ENCODE data around the gene TNS4. TPM values are rescaled to one million over a fixed set of nuclear protein-coding genes. Genes with fewer than 3 reads are reported as not detected.

TNS4 gene
- total RNA-seq, 1 experiment from 2014 or later: 36.6 TPM

DNA sequence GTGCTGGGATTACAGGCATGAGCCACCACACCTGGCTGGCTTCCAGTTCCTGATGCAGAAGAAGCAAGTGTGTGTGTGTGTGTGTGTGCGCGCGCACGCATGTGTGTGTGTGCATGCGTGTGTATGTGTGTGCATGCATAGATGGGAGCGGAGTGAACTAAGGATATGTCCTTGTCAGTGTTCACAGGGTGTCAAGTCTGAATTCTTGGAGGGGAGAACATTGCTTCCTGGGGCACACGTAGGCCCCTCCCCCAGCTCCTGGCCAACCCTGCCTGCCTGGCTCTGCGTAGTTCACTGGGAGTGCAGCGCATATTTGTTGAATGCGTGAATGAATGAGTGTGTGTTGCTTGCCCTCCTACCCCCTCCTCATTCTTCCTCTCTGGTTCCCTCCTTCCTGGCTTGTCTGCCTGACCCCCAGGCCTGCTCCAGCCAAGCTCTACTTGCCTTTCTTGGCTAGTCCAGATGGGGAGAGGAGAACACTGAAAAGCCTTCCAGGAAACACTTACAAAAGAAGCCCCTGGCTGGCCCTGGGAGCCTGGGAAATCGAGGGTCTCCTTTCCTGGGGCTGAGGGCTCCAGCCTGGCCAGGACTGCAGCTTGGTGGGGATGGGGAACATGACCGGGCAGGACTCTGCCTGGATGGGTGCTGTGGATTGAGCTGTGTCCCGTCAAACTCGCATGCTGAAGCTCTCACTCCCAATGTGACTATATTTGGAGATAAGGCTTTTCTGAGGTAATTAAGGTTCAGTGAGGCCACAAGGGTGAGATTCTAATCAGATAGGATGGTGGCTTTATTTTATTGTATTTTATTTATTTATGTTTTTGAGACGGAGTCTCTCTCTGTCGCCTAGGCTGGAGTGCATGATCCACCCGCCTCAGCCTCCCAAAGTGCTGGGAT is 30.2 kb downstream of the TNS4 start:
- RAD21 ChIA-PET (ENCODE audit: low non-redundant PET in 1 of 2, low total read pairs in 2 of 2, uncharacterized antibody in 2 of 2, unreplicated experiment in 2 of 2): no interaction called here

More for the DNA sequence above, 30.2 kb downstream of the TNS4 start:
- DNase-seq (ENCODE audit: low read depth, low spot score): no peak
- ChIA-PET CTCF (interaction anchor here (1.3 kb wide), 1 partner anchor 22 kb away, joined by 6 read pairs; no protein-coding TSS in a partner anchor), POLR2A (interaction anchor here (1.0 to 1.4 kb wide), 2 partner anchors 62 to 1217 kb away, joined by 3 to 5 read pairs; partner anchors contain the start of gene EIF1)
- no peak overlapping the region for H3K4me3 ChIP-seq (replicated peaks in 1 of 2; ENCODE audit: low read depth in 1 of 2, low read length in 2 of 2)
- H2AFZ ChIP-seq (ENCODE audit: low read depth, low read length, poor library complexity, severe bottlenecking): no peak overlapping the region
- no TSS peak for BruUV-seq (replicated peaks)
- H3K27ac ChIP-seq (ENCODE audit: low read depth, low read length): no peak overlapping the region
- intact Hi-C loops (cut with micrococcal nuclease): no loop called here
- H4K20me1 ChIP-seq (ENCODE audit: insufficient read depth): no peaks in the 10 kb centered on the region
- H3K9me3 ChIP-seq (ENCODE audit: control insufficient read depth in 1 of 2, insufficient read depth in 1 of 2, low read depth in 1 of 2, low read length in 2 of 2): no peaks in the 10 kb centered on the region
- H3K27me3 ChIP-seq (ENCODE audit: insufficient read depth, low read length): no peaks in the 10 kb centered on the region
- no peak overlapping the region for H3K9ac ChIP-seq (ENCODE audit: low read length)
- TF ChIP-seq YY1 (IDR thresholded peaks at IDR 0.05; ENCODE audit: extremely low read depth, insufficient replicate concordance, low read depth, low read length) (no peak), REST (IDR thresholded peaks at IDR 0.05; ENCODE audit: low read depth) (no peak), CBX3 (IDR thresholded peaks at IDR 0.05; ENCODE audit: low read depth) (no peak), ZBTB33 (IDR thresholded peaks at IDR 0.05; ENCODE audit: extremely low read depth, insufficient replicate concordance, low read length) (no peak), CTCF (IDR thresholded peaks at IDR 0.05 in 2 of 3, conservative IDR thresholded peaks at IDR 0.05 in 1 of 3; ENCODE audit: borderline replicate concordance in 1 of 3, insufficient read depth in 1 of 3, low read depth in 2 of 3, low read length in 2 of 3) (no peak), EZH2 (IDR thresholded peaks at IDR 0.05) (no peak), TCF7L2 (IDR thresholded peaks at IDR 0.05; ENCODE audit: borderline replicate concordance, extremely low read depth, insufficient read depth, insufficient read length) (no peak), CEBPB (IDR thresholded peaks at IDR 0.05; ENCODE audit: low read depth) (no peak), SRF (IDR thresholded peaks at IDR 0.05; ENCODE audit: low read depth) (no peak), ELF1 (IDR thresholded peaks at IDR 0.05; ENCODE audit: borderline replicate concordance, low read depth) (no peak), ZFX (IDR thresholded peaks at IDR 0.05) (no peak), MAX (IDR thresholded peaks at IDR 0.05) (no peak), SIN3A (IDR thresholded peaks at IDR 0.05; ENCODE audit: low read depth) (no peak), EGR1 (IDR thresholded peaks at IDR 0.05; ENCODE audit: low read depth) (no peak), ATF3 (IDR thresholded peaks at IDR 0.05) (no peak), EZH2phosphoT487 (IDR thresholded peaks at IDR 0.05; ENCODE audit: borderline replicate concordance) (no peak)
- no peaks in the 10 kb centered on the region for H3K79me2 ChIP-seq (ENCODE audit: insufficient read depth, low read length)
- H3K9me2 ChIP-seq (ENCODE audit: insufficient read depth): no peaks in the 10 kb centered on the region
- peaks cover 5 to 35% of the 10 kb centered on the region in 2 experiments; a peak in 3 of 4 replicates for H3K4me1 ChIP-seq (ENCODE audit: control insufficient read depth in 1 of 2, insufficient read depth in 2 of 2, low read length in 2 of 2)
- no peaks in the 10 kb centered on the region for H3K36me3 ChIP-seq (ENCODE audit: control insufficient read depth in 1 of 2, insufficient read depth in 2 of 2, low read length in 2 of 2)
- ATAC-seq: no peak
- H3K4me2 ChIP-seq (ENCODE audit: low read length): no peak overlapping the region
